BLaER1 treated with 17β-estradiol and CSF1 and Interleukin-3, amounts not matched to agents 10 nM and 100 nM (cell line): Measurements from ENCODE around the gene FGF19.

Source experiments
- H3K27ac ChIP-seq, 11 experiments: shearing (Covaris generic); formaldehyde crosslinking; 2 replicates each; pipeline ENCODE4 v1.8.1; 2022
- H3K27me3 ChIP-seq, 11 experiments: shearing (Covaris generic); formaldehyde crosslinking; 2 replicates each; pipeline ENCODE4 v1.8.1; 2022
- H3K36me3 ChIP-seq, 11 experiments: shearing (Covaris generic); formaldehyde crosslinking; 2 replicates each; pipeline ENCODE4 v1.8.1; 2022
- H3K4me1 ChIP-seq, 10 experiments: shearing (Covaris generic); formaldehyde crosslinking; 2 replicates each; pipeline ENCODE4 v1.8.1; 2022
- H3K4me2 ChIP-seq, 11 experiments: shearing (Covaris generic); formaldehyde crosslinking; 2 replicates each; pipeline ENCODE4 v1.8.1; 2022
- H3K4me3 ChIP-seq, 10 experiments: shearing (Covaris generic); formaldehyde crosslinking; 2 replicates each; pipeline ENCODE4 v1.8.1; 2022
- H3K9ac ChIP-seq, 11 experiments: shearing (Covaris generic); formaldehyde crosslinking; 2 replicates each; pipeline ENCODE4 v1.8.1; 2022
- H3K9me3 ChIP-seq, 11 experiments: shearing (Covaris generic); formaldehyde crosslinking; replicated peaks in 1 of 11; 2 replicates each; pipeline ENCODE4 v1.8.1; 2022
- H4K20me1 ChIP-seq, 11 experiments: shearing (Covaris generic); formaldehyde crosslinking; 2 replicates each; pipeline ENCODE4 v1.8.1; 2022
- Cebpa-rat ChIP-seq, 11 experiments: shearing (Covaris generic); IDR thresholded peaks; 2 replicates each; pipeline ENCODE4 v1.8.1; 2022

Gene FGF19

GRCh38 chr11:69721745-69722144 lies 17.9 kb upstream of the FGF19 start:
- no peak for TF ChIP-seq Cebpa-rat (IDR thresholded peaks at IDR 0.05)
- Histone ChIP-seq H3K4me2 (peak overlapping the region in 7 of 11 experiments; percentile 23 to 76 (median 67); a peak in 11 of 22 replicates), H3K9ac (no peak overlapping the region), H3K4me1 (peaks cover 11 to 51% (median 39%) of the 10 kb centered on the region in 10 experiments; a peak in 19 of 20 replicates), H3K36me3 (no peaks in the 10 kb centered on the region), H3K4me3 (no peak overlapping the region), H3K9me3 (no peaks in the 10 kb centered on the region), H4K20me1 (peaks cover 0 to 36% (median 0%) of the 10 kb centered on the region in 11 experiments; a peak in 8 of 22 replicates), H3K27me3 (peaks cover 30 to 73% (median 61%) of the 10 kb centered on the region in 11 experiments), H3K27ac (no peak overlapping the region)

- H3K27me3 ChIP-seq: peaks cover 30 to 71% (median 55%) of the 10 kb centered on the region in 11 experiments
- peak overlapping the region in 8 of 11 experiments; percentile 23 to 76 (median 62); a peak in 15 of 22 replicates for H3K4me2 ChIP-seq
- peaks cover 12 to 57% (median 44%) of the 10 kb centered on the region in 10 experiments; a peak in 19 of 20 replicates for H3K4me1 ChIP-seq
- H3K9me3 ChIP-seq: no peaks in the 10 kb centered on the region
- no peaks in the 10 kb centered on the region for H3K36me3 ChIP-seq
- TF ChIP-seq Cebpa-rat (IDR thresholded peaks at IDR 0.05): no peak
- H4K20me1 ChIP-seq: peaks cover 0 to 30% (median 0%) of the 10 kb centered on the region in 11 experiments; a peak in 6 of 22 replicates
- H3K4me3 ChIP-seq: no peak overlapping the region
- no peak overlapping the region for H3K9ac ChIP-seq
- no peak overlapping the region for H3K27ac ChIP-seq
Measured at GRCh38 chr11:69721106-69721505, 17.3 kb upstream of the FGF19 start.

DNA sequence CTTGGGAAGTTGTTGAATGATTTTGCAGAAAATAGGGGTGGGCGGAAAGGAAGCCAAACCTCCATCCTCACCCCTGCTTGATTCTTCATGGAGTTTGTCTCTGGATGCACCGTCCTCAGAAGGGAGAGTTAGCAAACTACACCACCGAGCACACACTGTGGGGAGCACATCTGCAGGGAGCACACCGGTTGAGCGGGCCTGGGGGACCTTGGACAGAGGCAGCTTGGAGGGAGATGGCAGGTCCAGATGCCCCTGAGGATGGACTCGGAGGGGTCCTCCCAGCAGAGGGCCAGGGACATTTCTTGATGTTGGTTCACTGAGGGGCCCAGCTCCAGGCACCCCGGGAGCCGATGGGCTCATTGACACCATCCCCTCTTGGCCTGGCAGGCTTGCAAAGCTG lies 15.1 kb upstream of the FGF19 start:
- peaks cover 30 to 77% (median 55%) of the 10 kb centered on the region in 11 experiments for H3K27me3 ChIP-seq
- peak overlapping the region in 10 of 11 experiments; percentile 55 to 94 (median 78); a peak in 19 of 22 replicates for H3K4me2 ChIP-seq
- no peak for TF ChIP-seq Cebpa-rat (IDR thresholded peaks at IDR 0.05)
- no peak overlapping the region; a peak in 1 of 22 replicates for H3K9ac ChIP-seq
- peak overlapping the region in 3 of 11 experiments; percentile 20 to 54 (median 50); a peak in 3 of 22 replicates for H3K27ac ChIP-seq
- H3K4me1 ChIP-seq: peaks cover 21 to 72% (median 59%) of the 10 kb centered on the region in 10 experiments
- no peaks in the 10 kb centered on the region for H3K36me3 ChIP-seq
- no peaks in the 10 kb centered on the region for H3K9me3 ChIP-seq
- 0 out of 20 replicates have a peak overlapping the region, but pooled peaks of 1 of the 10 experiments have one; percentile 14 for H3K4me3 ChIP-seq
- peaks cover 0 to 36% (median 5%) of the 10 kb centered on the region in 11 experiments; a peak in 10 of 22 replicates for H4K20me1 ChIP-seq

DNA sequence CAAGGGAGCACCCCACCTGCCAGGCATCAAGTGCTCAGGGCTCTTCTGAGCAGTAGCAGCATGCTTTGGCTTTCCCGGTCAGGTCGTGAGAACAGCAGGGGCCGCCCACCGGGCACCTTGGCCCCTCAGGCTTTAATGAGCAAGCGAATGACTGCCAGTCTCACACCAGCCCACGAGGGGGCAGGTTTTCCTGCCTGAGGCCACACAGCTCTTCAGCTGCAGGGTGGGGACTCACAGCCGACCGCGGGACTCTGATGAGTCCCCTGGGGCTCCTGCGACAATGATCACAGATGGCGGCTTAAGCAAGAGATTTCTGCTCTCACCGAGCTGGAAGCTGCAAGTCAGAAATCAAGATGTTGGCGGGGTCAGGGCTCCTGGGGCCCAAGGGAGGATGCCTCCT lies 14.3 kb upstream of the FGF19 start:
- TF ChIP-seq Cebpa-rat (IDR thresholded peaks at IDR 0.05): peak in 8 of 11 experiments; percentile 11 to 93 (median 49); a peak in 9 of 22 replicates
- Histone ChIP-seq H3K27ac (peak overlapping the region in 3 of 11 experiments; percentile 4 to 43 (median 38); a peak in 4 of 22 replicates), H3K36me3 (no peaks in the 10 kb centered on the region), H4K20me1 (peaks cover 0 to 36% (median 5%) of the 10 kb centered on the region in 11 experiments; a peak in 10 of 22 replicates), H3K4me2 (peak overlapping the region; percentile 47 to 94 (median 77)), H3K4me3 (no peak overlapping the region; a peak in 1 of 20 replicates), H3K9ac (peak overlapping the region in 2 of 11 experiments; percentile 9 to 12; a peak in 2 of 22 replicates), H3K9me3 (no peaks in the 10 kb centered on the region), H3K27me3 (peaks cover 30 to 77% (median 55%) of the 10 kb centered on the region in 11 experiments), H3K4me1 (peaks cover 23 to 72% (median 60%) of the 10 kb centered on the region in 10 experiments)

GRCh38 chr11:69716891-69717747 lies 13.3 kb upstream of the FGF19 start:
- Histone ChIP-seq H3K4me1 (peaks cover 34 to 83% (median 69%) of the 10 kb centered on the region in 10 experiments), H3K27ac (peak overlapping the region in 2 of 11 experiments; percentile 38 to 43; a peak in 3 of 22 replicates), H3K4me3 (no peak overlapping the region), H4K20me1 (peaks cover 0 to 40% (median 5%) of the 10 kb centered on the region in 11 experiments; a peak in 11 of 22 replicates), H3K9ac (peak overlapping the region in 2 of 11 experiments; percentile 9 to 12; a peak in 1 of 22 replicates), H3K9me3 (no peaks in the 10 kb centered on the region), H3K27me3 (peaks cover 34 to 71% (median 59%) of the 10 kb centered on the region in 11 experiments), H3K4me2 (peak overlapping the region in 10 of 11 experiments; percentile 47 to 94 (median 78); a peak in 19 of 22 replicates), H3K36me3 (no peaks in the 10 kb centered on the region)
- TF ChIP-seq Cebpa-rat (IDR thresholded peaks at IDR 0.05): no peak

DNA sequence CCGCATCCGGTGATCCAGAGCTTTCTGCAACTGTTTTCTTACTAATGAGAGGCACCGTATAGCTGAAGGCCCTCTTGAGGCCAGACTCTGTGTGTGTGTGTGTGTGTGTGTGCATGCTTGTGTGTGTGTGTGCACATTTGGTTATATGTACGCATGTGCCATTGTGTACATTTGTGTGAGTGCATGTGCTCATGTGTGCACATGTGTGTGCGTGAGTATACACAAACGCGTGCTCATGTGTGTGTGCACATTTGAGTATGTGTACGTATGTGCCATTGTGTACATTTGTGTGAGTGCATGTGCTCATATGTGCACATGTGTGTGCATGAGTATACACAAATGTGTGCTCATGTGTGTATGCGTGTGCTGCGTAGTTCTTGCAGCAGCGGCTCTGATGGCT lies 12.3 kb upstream of the FGF19 start:
- Histone ChIP-seq H3K4me3 (peak overlapping the region in 1 of 10 experiments; percentile 18; a peak in 1 of 20 replicates), H3K4me1 (peaks cover 37 to 82% (median 69%) of the 10 kb centered on the region in 10 experiments), H3K27ac (peak overlapping the region in 3 of 11 experiments; percentile 53 to 68 (median 60); a peak in 3 of 22 replicates), H3K36me3 (no peaks in the 10 kb centered on the region), H4K20me1 (peaks cover 0 to 40% (median 5%) of the 10 kb centered on the region in 11 experiments; a peak in 10 of 22 replicates), H3K9me3 (no peaks in the 10 kb centered on the region), H3K4me2 (peak overlapping the region in 9 of 11 experiments; percentile 59 to 98 (median 94); a peak in 18 of 22 replicates), H3K9ac (peak overlapping the region in 4 of 11 experiments; percentile 28 to 62 (median 40); a peak in 4 of 22 replicates), H3K27me3 (peaks cover 24 to 61% (median 56%) of the 10 kb centered on the region in 11 experiments)
- no peak for TF ChIP-seq Cebpa-rat (IDR thresholded peaks at IDR 0.05)

DNA sequence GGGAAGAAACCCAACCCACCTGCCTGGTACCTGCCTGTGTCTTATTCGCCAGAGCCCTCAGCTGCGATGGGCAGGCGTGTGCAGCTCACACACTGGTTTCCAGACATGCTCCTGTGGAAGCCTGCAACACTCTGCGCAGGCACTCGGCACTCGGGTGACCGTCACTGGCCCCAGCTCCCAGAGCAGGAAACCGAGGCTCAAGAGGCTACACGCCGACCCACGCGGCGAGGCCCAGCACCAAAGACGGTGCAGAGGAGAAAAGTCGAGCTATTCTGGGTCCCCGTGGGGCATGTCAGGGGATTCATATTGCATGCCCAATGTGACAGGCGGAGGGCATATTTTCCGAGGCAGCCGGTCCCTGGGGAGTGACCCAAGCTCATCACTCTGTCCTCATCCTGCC lies 11.6 kb upstream of the FGF19 start:
- H3K9ac ChIP-seq: peak overlapping the region in 4 of 11 experiments; percentile 28 to 62 (median 40); a peak in 5 of 22 replicates
- H3K4me2 ChIP-seq: peak overlapping the region; percentile 30 to 98 (median 93)
- TF ChIP-seq Cebpa-rat (IDR thresholded peaks at IDR 0.05): peak in 1 of 11 experiments; percentile 8; a peak in 1 of 22 replicates
- H3K27ac ChIP-seq: peak overlapping the region in 3 of 11 experiments; percentile 53 to 68 (median 60); a peak in 3 of 22 replicates
- no peaks in the 10 kb centered on the region for H3K9me3 ChIP-seq
- H4K20me1 ChIP-seq: peaks cover 0 to 40% (median 5%) of the 10 kb centered on the region in 11 experiments; a peak in 10 of 22 replicates
- H3K27me3 ChIP-seq: peaks cover 18 to 55% (median 50%) of the 10 kb centered on the region in 11 experiments; a peak in 20 of 22 replicates
- peak overlapping the region in 4 of 10 experiments; percentile 5 to 32 (median 24); a peak in 5 of 20 replicates for H3K4me3 ChIP-seq
- peaks cover 37 to 75% (median 62%) of the 10 kb centered on the region in 10 experiments for H3K4me1 ChIP-seq
- no peaks in the 10 kb centered on the region for H3K36me3 ChIP-seq
